Measurements from ENCODE around the gene FGF18.

FGF18 gene

DNA sequence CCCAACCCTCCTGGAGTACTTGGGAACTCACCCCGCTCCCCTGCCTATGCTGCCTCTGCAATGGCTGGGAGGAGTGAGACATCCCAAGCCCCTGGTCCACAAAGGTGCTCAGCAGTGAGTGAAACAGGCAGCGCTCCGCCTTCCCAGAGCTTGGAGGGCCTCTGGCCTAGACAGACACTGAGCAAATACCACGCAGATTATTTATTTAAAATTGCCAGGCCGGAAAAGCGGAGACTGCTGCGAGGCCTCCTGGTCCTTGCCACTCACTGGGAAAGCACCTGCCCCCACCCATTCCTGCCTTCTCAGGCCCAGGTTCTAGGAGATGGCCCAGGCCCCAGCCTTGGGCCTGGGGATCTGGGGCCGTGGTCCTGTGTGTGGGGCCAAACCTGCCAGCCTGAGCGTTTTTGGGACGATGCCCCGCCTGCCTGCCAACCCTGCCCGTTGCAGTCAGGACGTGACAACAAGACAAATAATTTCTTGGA, 17.4 kb downstream of the FGF18 start:
- H3K4me3 ChIP-seq (ENCODE audit: low read depth, low read length): no peak overlapping the region
- no peak for DNase-seq (ENCODE audit: low read depth, low spot score)
- TF ChIP-seq, protein P1, sequence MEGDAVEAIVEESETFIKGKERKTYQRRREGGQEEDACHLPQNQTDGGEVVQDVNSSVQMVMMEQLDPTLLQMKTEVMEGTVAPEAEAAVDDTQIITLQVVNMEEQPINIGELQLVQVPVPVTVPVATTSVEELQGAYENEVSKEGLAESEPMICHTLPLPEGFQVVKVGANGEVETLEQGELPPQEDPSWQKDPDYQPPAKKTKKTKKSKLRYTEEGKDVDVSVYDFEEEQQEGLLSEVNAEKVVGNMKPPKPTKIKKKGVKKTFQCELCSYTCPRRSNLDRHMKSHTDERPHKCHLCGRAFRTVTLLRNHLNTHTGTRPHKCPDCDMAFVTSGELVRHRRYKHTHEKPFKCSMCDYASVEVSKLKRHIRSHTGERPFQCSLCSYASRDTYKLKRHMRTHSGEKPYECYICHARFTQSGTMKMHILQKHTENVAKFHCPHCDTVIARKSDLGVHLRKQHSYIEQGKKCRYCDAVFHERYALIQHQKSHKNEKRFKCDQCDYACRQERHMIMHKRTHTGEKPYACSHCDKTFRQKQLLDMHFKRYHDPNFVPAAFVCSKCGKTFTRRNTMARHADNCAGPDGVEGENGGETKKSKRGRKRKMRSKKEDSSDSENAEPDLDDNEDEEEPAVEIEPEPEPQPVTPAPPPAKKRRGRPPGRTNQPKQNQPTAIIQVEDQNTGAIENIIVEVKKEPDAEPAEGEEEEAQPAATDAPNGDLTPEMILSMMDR (IDR thresholded peaks at IDR 0.05; ENCODE audit: insufficient read depth, low read length, missing control alignments): no peak
- POLR2A ChIA-PET: no interaction called here
- CTCF ChIA-PET: interaction anchor here (1.5 kb wide), 1 partner anchor 9 kb away, joined by 3 read pairs; no protein-coding TSS in a partner anchor

DNA sequence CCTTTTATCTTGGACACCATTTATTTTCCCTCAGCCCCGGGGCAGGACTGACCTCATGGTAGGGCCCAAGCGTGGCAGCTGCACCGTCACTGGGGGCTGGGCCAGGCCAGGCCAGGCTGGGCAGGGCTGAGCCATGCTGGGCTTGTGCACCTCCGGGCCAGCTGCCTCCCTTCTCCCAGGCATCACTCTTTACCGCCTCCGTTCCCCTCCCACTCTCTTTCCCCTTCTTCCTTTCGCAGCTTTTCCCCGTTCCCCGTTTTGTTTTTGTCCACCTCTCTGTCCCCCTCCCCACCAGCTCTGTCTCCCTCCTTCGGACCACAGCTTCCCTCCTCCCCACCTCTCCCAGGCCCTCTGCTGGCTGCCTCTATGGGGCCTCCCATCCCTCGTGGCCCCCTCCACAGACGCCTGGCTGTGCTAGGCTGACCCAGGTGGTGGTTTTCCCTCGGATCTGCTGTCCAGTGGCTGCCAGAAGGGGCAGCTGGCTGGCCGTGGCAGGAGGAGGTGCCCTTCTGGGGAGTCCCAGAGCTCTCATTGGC, 17.9 kb downstream of the FGF18 start:
- ChIA-PET CTCF (interaction anchor here (1.5 kb wide), 1 partner anchor 9 kb away, joined by 3 read pairs; no protein-coding TSS in a partner anchor), POLR2A (no interaction called here)
- TF ChIP-seq, protein P1 (IDR thresholded peaks at IDR 0.05; ENCODE audit: insufficient read depth, low read length, missing control alignments): no peak
- DNase-seq (ENCODE audit: low read depth, low spot score): no peak
- H3K4me3 ChIP-seq (ENCODE audit: low read depth, low read length): no peak overlapping the region

DNA sequence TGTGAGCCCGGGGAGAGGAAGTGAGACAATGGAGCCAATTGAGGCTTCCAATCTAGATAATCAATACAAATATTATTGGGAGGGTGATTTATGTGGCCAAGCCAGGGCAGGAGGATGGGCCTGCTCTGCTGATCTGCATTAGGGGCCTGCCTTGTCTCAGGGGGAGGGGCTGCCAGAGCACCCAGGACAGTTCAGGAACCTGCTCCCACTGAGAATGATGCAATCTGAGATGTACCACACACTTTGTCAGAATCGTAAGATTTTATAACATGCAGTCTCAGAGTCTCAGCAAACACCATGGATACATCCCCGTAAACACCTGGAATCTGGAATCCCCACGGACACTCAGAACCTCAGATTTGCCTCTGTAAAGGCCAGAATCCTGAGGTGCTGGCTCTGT, 19.3 kb downstream of the FGF18 start:
- TF ChIP-seq, protein P1 (IDR thresholded peaks at IDR 0.05; ENCODE audit: insufficient read depth, low read length, missing control alignments): no peak
- no peak overlapping the region for H3K4me3 ChIP-seq (ENCODE audit: low read depth, low read length)
- ChIA-PET CTCF (no interaction called here), POLR2A (no interaction called here)
- DNase-seq (ENCODE audit: low read depth, low spot score): no peak

DNA sequence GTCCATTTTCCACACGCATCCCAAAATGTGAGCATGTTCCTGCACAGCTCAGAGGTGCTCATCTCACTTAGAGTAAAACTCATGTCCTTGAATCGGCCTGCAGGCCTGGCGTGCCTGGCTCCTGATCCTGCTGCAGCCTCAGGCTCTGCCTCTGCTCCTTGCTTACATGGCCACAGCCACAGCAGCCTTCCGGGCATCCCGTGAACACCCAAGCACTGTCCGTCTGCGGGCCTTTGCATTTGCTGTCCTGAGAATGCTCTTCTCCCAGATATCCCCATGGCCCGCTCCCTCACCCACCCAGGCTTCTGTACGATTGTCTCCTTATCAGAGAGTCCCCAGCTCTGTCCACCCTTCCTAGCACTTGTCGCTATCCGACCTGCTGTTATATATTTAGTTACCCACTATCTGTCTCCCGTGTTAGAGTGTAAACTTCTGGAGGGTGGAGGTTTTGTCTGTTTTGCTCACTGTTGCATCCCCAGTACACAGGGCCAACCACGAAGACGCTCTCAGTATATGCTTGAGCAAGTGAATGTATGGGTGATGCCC, 21.9 kb downstream of the FGF18 start:
- ChIA-PET CTCF (interaction anchor here (2.7 kb wide), 1 partner anchor 23 kb away, joined by 8 read pairs; the partner anchor contains the start of gene FGF18), POLR2A (no interaction called here)
- no peak for DNase-seq (ENCODE audit: low read depth, low spot score)
- H3K4me3 ChIP-seq (ENCODE audit: low read depth, low read length): no peak overlapping the region
- TF ChIP-seq, protein P1 (IDR thresholded peaks at IDR 0.05; ENCODE audit: insufficient read depth, low read length, missing control alignments): no peak

DNA sequence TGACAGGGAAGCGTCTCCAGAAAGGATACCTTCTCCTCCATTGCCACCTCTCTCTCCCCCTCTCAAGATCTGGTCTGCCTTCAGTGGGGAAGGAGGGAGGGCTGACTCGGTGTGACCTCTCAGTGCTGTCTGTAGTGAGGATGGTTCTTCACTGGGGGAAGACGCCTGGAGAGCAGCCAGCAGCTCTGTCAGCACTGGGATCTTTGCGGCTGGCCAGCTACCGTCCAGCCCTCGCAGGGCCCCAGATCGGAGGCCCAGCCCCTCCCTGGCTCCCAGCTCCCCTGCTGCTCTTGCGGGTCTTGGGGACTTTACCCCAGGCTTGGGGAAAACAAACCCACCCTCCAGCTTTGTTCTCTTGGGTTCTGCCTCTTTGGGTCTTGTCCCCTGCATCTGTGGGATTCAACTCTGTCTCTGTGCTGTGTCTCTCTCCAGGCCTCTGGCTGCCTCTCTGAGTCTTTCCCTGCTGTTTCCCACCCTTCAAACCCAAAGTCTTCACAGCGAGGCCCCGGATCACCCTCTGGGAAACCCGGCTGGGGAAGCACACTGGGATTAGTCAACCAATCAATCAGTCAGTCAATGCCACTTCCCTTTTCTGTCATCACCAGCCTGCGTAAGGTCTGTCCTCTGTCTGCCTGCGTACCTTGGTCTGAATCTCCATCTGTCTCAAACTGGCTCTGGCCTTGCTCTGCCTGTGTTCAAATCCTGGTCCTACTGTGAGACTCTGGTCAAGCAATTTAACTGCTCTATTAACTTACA, 23.0 kb downstream of the FGF18 start:
- DNase-seq (ENCODE audit: low read depth, low spot score): no peak
- ChIA-PET CTCF (no interaction called here), POLR2A (no interaction called here)
- H3K4me3 ChIP-seq (ENCODE audit: low read depth, low read length): no peak overlapping the region
- TF ChIP-seq, protein P1 (IDR thresholded peaks at IDR 0.05; ENCODE audit: insufficient read depth, low read length, missing control alignments): no peak

DNA sequence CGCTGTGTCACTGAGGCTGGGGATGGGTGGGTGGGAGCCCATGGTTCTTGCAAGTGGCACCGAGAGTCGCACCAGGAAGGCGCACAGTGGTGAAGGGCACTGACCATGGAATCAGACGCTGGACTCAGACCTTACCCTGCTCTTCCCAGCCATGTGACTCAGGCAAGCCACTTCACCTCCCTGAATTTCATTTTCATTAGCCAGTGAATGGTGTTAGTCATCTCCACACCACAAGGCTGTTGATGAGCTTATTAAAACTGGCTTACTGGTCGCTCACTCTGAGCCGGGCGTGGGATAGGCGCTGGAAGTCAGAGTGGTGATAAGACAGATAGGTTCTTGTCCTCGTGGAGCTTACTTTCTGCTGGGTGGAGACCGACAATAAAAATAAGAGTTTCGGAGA, 25.1 kb downstream of the FGF18 start:
- TF ChIP-seq, protein P1 (IDR thresholded peaks at IDR 0.05; ENCODE audit: insufficient read depth, low read length, missing control alignments): no peak
- ChIA-PET POLR2A (interaction anchor here (0.6 to 0.7 kb wide), 3 partner anchors 9 to 21 kb away, joined by 3 read pairs; no protein-coding TSS in a partner anchor), CTCF (interaction anchor here (1.8 kb wide), 1 partner anchor 26 kb away, joined by 7 read pairs; the partner anchor contains the start of gene FGF18)
- DNase-seq (ENCODE audit: low read depth, low spot score): no peak
- no peak overlapping the region for H3K4me3 ChIP-seq (ENCODE audit: low read depth, low read length)
